ENCODE data around the gene MPHOSPH9. TPM values are rescaled to one million over a fixed set of nuclear protein-coding genes. Genes with fewer than 3 reads are reported as not detected.
A peak's percentile ranks its signal among the peaks of the same experiment; 100 is the strongest.

The MPHOSPH9 gene
- total RNA-seq, 1 experiment from 2014 or later, result 44.9 TPM

GRCh38 chr12:123251403-123252076, 18.6 kb upstream of the MPHOSPH9 start:
- intact Hi-C loops (cut with micrococcal nuclease), result no loop called here
- Histone ChIP-seq H3K4me1 (ENCODE audit: control insufficient read depth in 1 of 2, insufficient read depth in 2 of 2, low read length in 2 of 2) (peaks cover 19 to 29% of the 10 kb centered on the region in 2 experiments), H3K79me2 (ENCODE audit: insufficient read depth, low read length) (peaks cover 64% of the 10 kb centered on the region), H3K27ac (ENCODE audit: low read depth, low read length) (peak overlapping the region; percentile 77), H2AFZ (ENCODE audit: low read depth, low read length, poor library complexity, severe bottlenecking) (no peak overlapping the region), H3K9me3 (ENCODE audit: control insufficient read depth in 1 of 2, insufficient read depth in 1 of 2, low read depth in 1 of 2, low read length in 2 of 2) (no peaks in the 10 kb centered on the region), H3K27me3 (ENCODE audit: insufficient read depth, low read length) (no peaks in the 10 kb centered on the region), H4K20me1 (ENCODE audit: insufficient read depth) (no peaks in the 10 kb centered on the region), H3K36me3 (ENCODE audit: control insufficient read depth in 1 of 2, insufficient read depth in 2 of 2, low read length in 2 of 2) (peaks cover 4 to 19% of the 10 kb centered on the region in 2 experiments; a peak in 3 of 4 replicates), H3K4me2 (ENCODE audit: low read length) (peak overlapping the region; percentile 71), H3K9me2 (ENCODE audit: insufficient read depth) (no peaks in the 10 kb centered on the region), H3K4me3 (replicated peaks in 1 of 2; ENCODE audit: low read depth in 1 of 2, low read length in 2 of 2) (peak overlapping the region in 1 of 2 experiments; percentile 39; a peak in 1 of 4 replicates), H3K9ac (ENCODE audit: low read length) (peak overlapping the region; percentile 65)
- no TSS peak for BruUV-seq (replicated peaks)
- ATAC-seq, result no peak; the same call in 1 of the 2 replicates
- DNase-seq (ENCODE audit: low read depth, low spot score), result no peak
- no peak for TF ChIP-seq RAD21 (IDR thresholded peaks at IDR 0.05; ENCODE audit: low read depth)
- TF ChIP-seq, protein P1, sequence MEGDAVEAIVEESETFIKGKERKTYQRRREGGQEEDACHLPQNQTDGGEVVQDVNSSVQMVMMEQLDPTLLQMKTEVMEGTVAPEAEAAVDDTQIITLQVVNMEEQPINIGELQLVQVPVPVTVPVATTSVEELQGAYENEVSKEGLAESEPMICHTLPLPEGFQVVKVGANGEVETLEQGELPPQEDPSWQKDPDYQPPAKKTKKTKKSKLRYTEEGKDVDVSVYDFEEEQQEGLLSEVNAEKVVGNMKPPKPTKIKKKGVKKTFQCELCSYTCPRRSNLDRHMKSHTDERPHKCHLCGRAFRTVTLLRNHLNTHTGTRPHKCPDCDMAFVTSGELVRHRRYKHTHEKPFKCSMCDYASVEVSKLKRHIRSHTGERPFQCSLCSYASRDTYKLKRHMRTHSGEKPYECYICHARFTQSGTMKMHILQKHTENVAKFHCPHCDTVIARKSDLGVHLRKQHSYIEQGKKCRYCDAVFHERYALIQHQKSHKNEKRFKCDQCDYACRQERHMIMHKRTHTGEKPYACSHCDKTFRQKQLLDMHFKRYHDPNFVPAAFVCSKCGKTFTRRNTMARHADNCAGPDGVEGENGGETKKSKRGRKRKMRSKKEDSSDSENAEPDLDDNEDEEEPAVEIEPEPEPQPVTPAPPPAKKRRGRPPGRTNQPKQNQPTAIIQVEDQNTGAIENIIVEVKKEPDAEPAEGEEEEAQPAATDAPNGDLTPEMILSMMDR (IDR thresholded peaks at IDR 0.05 in 2 of 3, conservative IDR thresholded peaks at IDR 0.05 in 1 of 3; ENCODE audit: borderline replicate concordance in 1 of 3, insufficient read depth in 1 of 3, low read depth in 2 of 3, low read length in 2 of 3), result no peak
- TF ChIP-seq EGR1 (IDR thresholded peaks at IDR 0.05; ENCODE audit: low read depth), result no peak
- no peak for TF ChIP-seq EZH2phosphoT487 (IDR thresholded peaks at IDR 0.05; ENCODE audit: borderline replicate concordance)
- RAD21 ChIA-PET (ENCODE audit: low non-redundant PET in 1 of 2, low total read pairs in 2 of 2, uncharacterized antibody in 2 of 2, unreplicated experiment in 2 of 2), result no interaction called here
- CTCF ChIA-PET, result interaction anchor here (1.3 to 1.4 kb wide), 2 partner anchors 14 to 114 kb away, joined by 3 to 7 read pairs; no protein-coding TSS in a partner anchor
- POLR2A ChIA-PET, result interaction anchor here (0.6 to 1.9 kb wide), 4 partner anchors 9 to 822 kb away, joined by 3 to 13 read pairs (median 5); partner anchors contain the start of genes MPHOSPH9 and MTRFR

Data from HCT116 (cell line).